BJ (cell line): Measurements from ENCODE around the gene HOXC5. TPM values are rescaled to one million over a fixed set of nuclear protein-coding genes. Genes with fewer than 3 reads are reported as not detected.

Source experiments
- CTCF ChIA-PET: fragments of 350-600 bp; formaldehyde crosslinking; extraction: SDS; loops from one replicate; lab custom pipeline; 2021; ENCODE audit warnings: antibody characterized with exemption, inconsistent platforms; lab: Yijun Ruan, JAX
- POLR2A ChIA-PET: fragments of 300-600 bp; sonication (Branson Sonifier 250); formaldehyde crosslinking; extraction: SDS; loops from one replicate; lab custom pipeline; 2021; ENCODE audit warnings: antibody characterized with exemption; lab: Charles Lee
- DNase-seq: peaks from one replicate; pipeline ENCODE4 v3.0.0-alpha.2; 2011; ENCODE audit warnings: low read depth
- H3K27me3 ChIP-seq: 2 replicates; pipeline ENCODE4 v1.6.0; 2011; ENCODE audit warnings: low read length; ENCODE audit not compliant: control insufficient read depth, insufficient read depth
- H3K36me3 ChIP-seq: 2 replicates; pipeline ENCODE4 v1.5.1; 2011; ENCODE audit warnings: low read length; ENCODE audit not compliant: control insufficient read depth, insufficient read depth
- H3K4me3 ChIP-seq: 2 replicates; pipeline ENCODE4 v1.5.1; 2011; ENCODE audit warnings: low read depth, mild to moderate bottlenecking, control low read depth, low read length
- polyA minus RNA-seq: library from RNA; depleted of rRNA, polyadenylated mRNA; stranded (reverse); fragments of >200 nt; gene quantifications from 2 replicates; pipeline ENCODE4 v1.2.3, GENCODE V29; 2011; rRNA and poly(A)+ RNA removed
- polyA plus RNA-seq: library from polyadenylated mRNA; depleted of rRNA; stranded (reverse); fragments of >200 nt; gene quantifications from 2 replicates; pipeline ENCODE4 v1.2.3, GENCODE V29; 2011; rRNA removed
- TF ChIP-seq, protein P1 (sequence below): IDR thresholded peaks from 2 replicates; pipeline ENCODE4 v1.5.1; 2011; ENCODE audit warnings: low read depth, mild to moderate bottlenecking, control low read depth, inconsistent platforms, low read length, moderate library complexity; ENCODE audit not compliant: insufficient read depth

HOXC5 gene
- polyA plus RNA-seq (0.06 TPM in 1 of 2 replicates, not detected in the other), polyA minus RNA-seq (0.24 and 0.36 TPM in 2 replicates)

DNA sequence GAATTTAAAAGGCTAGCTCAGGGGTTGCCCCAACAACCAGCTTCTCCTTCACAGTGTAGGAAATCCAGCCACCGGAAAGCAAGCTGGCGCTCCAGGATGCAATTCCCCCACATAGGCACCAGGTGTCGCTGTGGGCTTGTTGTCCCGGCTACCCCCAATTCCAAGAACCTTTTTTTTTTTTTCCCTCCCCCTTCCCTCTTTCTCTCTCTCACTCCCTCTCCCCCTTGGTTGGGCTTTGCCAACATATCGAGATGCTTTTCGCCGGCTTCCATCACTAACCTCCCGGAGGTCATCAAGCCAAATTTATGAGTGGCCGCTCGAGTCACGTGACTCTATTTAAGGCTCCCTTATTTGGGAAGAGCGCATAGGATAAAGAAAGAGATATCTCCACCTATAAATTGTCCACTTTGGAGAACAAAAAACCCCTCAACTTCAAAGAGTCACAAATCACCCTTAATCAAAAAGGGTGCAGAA, at the start of gene HOXC5:
HOXC5 (plus strand) TSS at position 424 of the 474 bp plus-strand sequence. CDS start 73 bp downstream, outside the sequence.
- Histone ChIP-seq H3K4me3 (peak within 1 kb of the TSS; percentile 33), H3K36me3 (peaks cover 2% of the 10 kb centered on the region; the same call in 1 of the 2 replicates), H3K27me3 (peaks cover 1% of the 10 kb centered on the region)
- CTCF ChIA-PET, result interaction anchor here (0.6 to 10.1 kb wide), 35 partner anchors 8 to 292 kb away, joined by 3 to 88 read pairs (median 4); partner anchors contain the start of genes COPZ1, HOXC10, HOXC4 and HOXC8
- TF ChIP-seq, protein P1, sequence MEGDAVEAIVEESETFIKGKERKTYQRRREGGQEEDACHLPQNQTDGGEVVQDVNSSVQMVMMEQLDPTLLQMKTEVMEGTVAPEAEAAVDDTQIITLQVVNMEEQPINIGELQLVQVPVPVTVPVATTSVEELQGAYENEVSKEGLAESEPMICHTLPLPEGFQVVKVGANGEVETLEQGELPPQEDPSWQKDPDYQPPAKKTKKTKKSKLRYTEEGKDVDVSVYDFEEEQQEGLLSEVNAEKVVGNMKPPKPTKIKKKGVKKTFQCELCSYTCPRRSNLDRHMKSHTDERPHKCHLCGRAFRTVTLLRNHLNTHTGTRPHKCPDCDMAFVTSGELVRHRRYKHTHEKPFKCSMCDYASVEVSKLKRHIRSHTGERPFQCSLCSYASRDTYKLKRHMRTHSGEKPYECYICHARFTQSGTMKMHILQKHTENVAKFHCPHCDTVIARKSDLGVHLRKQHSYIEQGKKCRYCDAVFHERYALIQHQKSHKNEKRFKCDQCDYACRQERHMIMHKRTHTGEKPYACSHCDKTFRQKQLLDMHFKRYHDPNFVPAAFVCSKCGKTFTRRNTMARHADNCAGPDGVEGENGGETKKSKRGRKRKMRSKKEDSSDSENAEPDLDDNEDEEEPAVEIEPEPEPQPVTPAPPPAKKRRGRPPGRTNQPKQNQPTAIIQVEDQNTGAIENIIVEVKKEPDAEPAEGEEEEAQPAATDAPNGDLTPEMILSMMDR, result peak; percentile 93
- DNase-seq, result no peak
- POLR2A ChIA-PET, result interaction anchor here (0.6 kb wide), 1 partner anchor 15 kb away, joined by 3 read pairs; no protein-coding TSS in a partner anchor

DNA sequence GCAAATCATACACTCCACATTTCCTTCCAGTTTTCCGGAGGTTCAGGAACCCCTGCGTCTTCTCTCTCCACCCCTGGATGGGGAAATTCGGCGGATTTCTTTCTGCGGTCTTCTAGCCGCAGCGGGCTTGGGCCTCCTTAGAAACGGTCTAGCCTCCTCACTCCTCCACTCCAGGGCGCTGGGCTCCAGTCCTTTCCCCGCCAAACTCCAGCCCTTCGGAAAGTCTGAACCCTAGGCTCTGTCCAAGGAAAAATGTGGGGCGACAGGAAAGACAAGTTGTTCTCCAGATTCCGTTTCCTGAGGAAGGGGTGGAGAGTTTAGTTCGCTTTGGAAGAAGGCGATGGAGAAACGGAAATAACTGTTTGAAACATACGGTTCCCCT, 49.3 kb upstream of the HOXC5 start:
- POLR2A ChIA-PET, result no interaction called here
- Histone ChIP-seq H3K27me3 (peaks cover 2% of the 10 kb centered on the region; the same call in 1 of the 2 replicates), H3K4me3 (peak overlapping the region; percentile 46), H3K36me3 (no peaks in the 10 kb centered on the region)
- CTCF ChIA-PET, result interaction anchor here (0.8 to 5.8 kb wide), 7 partner anchors 16 to 224 kb away, joined by 3 to 90 read pairs (median 10); partner anchors contain the start of genes HOXC12, HOXC5, HOXC8 and HOXC9
- no peak for DNase-seq
- TF ChIP-seq, protein P1, result no peak

DNA sequence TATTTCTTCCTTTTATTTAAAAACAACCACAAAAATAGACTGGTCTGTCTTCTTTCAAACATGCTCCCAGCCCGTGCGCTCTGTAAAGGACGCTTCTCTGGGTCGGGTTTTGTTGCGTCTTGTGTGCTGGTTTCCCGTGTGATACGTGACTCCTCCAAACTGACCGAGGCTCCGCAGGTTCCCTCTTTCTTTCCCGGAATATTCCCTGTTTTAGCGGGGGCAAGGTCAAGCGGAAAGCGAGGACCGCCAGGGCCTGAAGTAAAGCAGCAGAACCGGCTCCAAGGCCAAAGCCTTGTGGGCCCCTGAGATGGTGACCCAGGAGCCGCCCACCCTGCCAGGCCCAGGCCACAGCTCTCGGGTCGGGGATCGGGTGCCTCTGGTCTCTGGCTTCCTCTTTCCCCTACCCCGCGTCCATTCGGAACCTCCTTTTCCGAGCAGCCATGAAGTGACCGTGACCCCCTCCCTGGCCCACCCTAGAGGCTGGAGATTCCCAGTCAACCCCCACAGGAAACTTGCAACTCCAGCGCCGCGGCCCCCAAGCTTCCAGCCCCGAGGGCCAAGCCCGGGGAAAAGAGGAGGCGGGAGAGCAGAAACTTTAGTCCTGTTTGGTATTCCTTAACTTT, 48.8 kb upstream of the HOXC5 start:
- DNase-seq, result no peak
- ChIA-PET CTCF (interaction anchor here (0.8 to 5.8 kb wide), 18 partner anchors 8 to 241 kb away, joined by 3 to 90 read pairs (median 6); partner anchors contain the start of genes HOXC11, HOXC12, HOXC5 and HOXC8), POLR2A (interaction anchor here (0.8 kb wide), 1 partner anchor 213 kb away, joined by 4 read pairs; no protein-coding TSS in a partner anchor)
- H3K36me3 ChIP-seq, result no peaks in the 10 kb centered on the region
- peaks cover 2% of the 10 kb centered on the region; the same call in 1 of the 2 replicates for H3K27me3 ChIP-seq
- peak overlapping the region; percentile 46 for H3K4me3 ChIP-seq
- TF ChIP-seq, protein P1, result no peak

DNA sequence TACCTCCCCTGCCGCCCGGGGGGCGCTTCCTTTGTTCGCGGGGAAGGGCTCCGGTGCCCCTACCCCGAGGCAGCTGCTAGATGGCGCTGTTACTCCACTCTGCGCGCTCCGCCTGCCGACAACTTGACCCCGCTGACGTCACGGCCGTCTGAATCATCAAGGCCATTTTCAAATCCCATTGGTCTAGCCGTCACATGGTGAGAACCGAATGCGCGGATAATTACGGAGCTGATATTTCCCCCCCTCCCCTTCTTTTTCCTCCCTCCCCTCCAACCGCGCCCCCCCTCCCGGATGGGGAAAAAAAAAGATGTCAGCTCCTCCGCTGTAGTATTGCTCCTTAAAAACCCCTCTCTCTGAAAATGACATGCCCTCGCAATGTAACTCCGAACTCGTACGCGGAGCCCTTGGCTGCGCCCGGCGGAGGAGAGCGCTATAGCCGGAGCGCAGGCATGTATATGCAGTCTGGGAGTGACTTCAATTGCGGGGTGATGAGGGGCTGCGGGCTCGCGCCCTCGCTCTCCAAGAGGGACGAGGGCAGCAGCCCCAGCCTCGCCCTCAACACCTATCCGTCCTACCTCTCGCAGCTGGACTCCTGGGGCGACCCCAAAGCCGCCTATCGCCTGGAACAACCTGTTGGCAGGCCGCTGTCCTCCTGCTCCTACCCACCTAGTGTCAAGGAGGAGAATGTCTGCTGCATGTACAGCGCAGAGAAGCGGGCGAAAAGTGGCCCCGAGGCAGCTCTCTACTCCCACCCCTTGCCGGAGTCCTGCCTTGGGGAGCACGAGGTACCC, 47.8 kb upstream of the HOXC5 start, which contains the start of gene HOXC10:
HOXC10 (plus strand) TSS at position 246 of the 791 bp plus-strand sequence; CDS start at position 360, 114 bp downstream.
- H3K27me3 ChIP-seq, result peaks cover 2% of the 10 kb centered on the region; the same call in 1 of the 2 replicates
- ChIA-PET POLR2A (interaction anchor here (0.5 kb wide), 1 partner anchor 210 kb away, joined by 3 read pairs; no protein-coding TSS in a partner anchor), CTCF (interaction anchor here (0.5 to 5.8 kb wide), 39 partner anchors 9 to 419 kb away, joined by 3 to 90 read pairs (median 5); partner anchors contain the start of genes HOXC11, HOXC5, HOXC8 and HOXC9)
- TF ChIP-seq, protein P1, result peak; percentile 83
- peak within 1 kb of the TSS; percentile 60 for H3K4me3 ChIP-seq
- no peaks in the 10 kb centered on the region for H3K36me3 ChIP-seq
- no peak for DNase-seq
